ENCODE results near the gene CDC42EP4.

DNA sequence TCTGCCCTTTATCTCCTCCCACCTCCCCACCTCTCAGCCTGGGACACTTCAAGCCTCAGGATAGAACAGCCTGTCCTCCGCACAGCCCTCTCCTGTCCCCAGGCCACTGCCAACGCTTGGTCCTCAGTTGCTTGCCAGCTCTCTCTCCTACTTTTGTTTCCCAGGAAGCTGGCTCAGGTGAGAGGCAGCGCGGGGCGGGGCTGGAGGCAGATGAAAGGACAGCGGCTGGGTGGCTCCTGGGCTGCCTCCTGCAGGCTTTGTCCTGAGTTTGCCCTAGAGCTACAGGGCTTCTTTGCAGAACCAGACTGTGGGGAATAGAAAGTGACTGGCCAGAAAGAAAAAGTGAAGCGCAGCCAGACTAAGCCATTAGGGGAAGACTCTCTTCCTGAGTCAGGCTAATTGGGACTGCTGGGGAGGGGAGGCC lies 48.2 kb upstream of the CDC42EP4 start:
- TF ChIP-seq FOXM1 (IDR thresholded peaks at IDR 0.05; ENCODE audit: borderline replicate concordance) (no peak), SP1 (IDR thresholded peaks at IDR 0.05) (no peak), BHLHE40 (IDR thresholded peaks at IDR 0.05; ENCODE audit: borderline replicate concordance) (no peak)
- TF ChIP-seq, protein P1, sequence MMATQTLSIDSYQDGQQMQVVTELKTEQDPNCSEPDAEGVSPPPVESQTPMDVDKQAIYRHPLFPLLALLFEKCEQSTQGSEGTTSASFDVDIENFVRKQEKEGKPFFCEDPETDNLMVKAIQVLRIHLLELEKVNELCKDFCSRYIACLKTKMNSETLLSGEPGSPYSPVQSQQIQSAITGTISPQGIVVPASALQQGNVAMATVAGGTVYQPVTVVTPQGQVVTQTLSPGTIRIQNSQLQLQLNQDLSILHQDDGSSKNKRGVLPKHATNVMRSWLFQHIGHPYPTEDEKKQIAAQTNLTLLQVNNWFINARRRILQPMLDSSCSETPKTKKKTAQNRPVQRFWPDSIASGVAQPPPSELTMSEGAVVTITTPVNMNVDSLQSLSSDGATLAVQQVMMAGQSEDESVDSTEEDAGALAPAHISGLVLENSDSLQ (IDR thresholded peaks at IDR 0.05), result no peak

Measured in HEK293T (cell line).